ENCODE measurements around the gene DGKB. TPM values are rescaled to one million over a fixed set of nuclear protein-coding genes. Genes with fewer than 3 reads are reported as not detected.
A peak's percentile ranks its signal among the peaks of the same experiment; 100 is the strongest.

DGKB gene
- total RNA-seq, 4 donors from 2014 or later: 0.40 to 3.8 (median 0.82) TPM; not detected in 1

DNA sequence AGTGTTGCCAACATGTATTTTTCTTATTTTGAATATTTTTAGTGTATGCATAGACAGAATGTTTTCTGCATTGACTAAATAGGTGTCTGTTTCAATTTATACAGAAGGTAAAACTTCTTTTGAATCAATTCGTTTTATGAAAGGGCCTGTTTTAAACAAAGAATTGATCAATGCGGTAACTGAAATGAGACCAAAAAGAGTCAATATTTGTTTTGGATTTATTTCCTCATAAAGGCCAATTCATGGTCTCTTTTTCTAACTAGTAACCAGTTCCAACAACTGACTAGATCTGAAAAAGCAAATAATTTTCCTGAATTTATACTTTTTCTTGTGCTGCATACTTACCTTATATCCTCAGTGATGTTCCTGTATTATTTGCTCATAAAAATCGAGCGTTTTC lies 320.5 kb downstream of the DGKB start:
- Histone ChIP-seq H3K27ac (peak overlapping the region in 1 of 4 donors; percentile 24), H3K4me3 (no peak overlapping the region), H3K27me3 (no peaks in the 10 kb centered on the region), H3K36me3 (no peaks in the 10 kb centered on the region), H3K9me3 (peaks cover 3 to 12% of the 10 kb centered on the region in 2 donors), H3K4me1 (peaks cover 0 to 5% (median 0%) of the 10 kb centered on the region in 4 donors)
- WGBS, 2 donors (ENCODE audit: low coverage in 1 of 2): 44 to 46% methylated on average over 4 of the region's 4 CpGs
- DNase-seq: no peak
- in situ Hi-C loops (cut with MboI; ENCODE audit: low pct_ligation_motif_present in 1 of 4, low pct_unique_long_range_greater_than_20kb in 1 of 4, low sequenced_read_pairs in 3 of 4) (no loop called here), intact Hi-C loops (cut with DNase I; ENCODE audit: low total_unique reads) (no loop called here)
- TF ChIP-seq POLR2A (IDR thresholded peaks at IDR 0.05) (no peak), POLR2AphosphoS5 (IDR thresholded peaks at IDR 0.05) (no peak), CTCF (IDR thresholded peaks at IDR 0.05) (no peak), EP300 (IDR thresholded peaks at IDR 0.05; ENCODE audit: low read depth) (no peak)

DNA sequence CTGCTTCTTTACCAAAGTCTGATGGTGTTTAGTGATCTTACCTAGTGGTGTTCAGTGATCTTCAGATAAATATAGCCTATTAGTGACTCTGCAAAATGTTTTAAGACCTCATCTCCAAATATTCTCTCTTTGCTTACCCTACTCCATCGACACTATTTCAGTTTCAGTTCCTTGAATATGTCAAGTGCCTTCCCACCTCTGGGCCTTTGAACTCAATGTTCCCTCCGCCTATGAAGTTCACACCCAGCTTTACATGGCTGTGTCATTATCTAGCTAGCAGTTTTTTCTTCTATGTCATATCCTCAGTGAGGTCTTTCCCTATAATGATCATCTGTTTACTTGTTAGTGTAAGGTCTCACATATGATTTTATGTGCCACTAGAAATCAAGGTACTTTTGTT lies 322.6 kb downstream of the DGKB start:
- H3K27me3 ChIP-seq: no peaks in the 10 kb centered on the region
- in situ Hi-C loops (cut with MboI; ENCODE audit: low pct_ligation_motif_present in 1 of 4, low pct_unique_long_range_greater_than_20kb in 1 of 4, low sequenced_read_pairs in 3 of 4) (no loop called here), intact Hi-C loops (cut with DNase I; ENCODE audit: low total_unique reads) (no loop called here)
- WGBS, 2 donors (ENCODE audit: low coverage in 1 of 2): 35 to 37% methylated on average over 2 of the region's 2 CpGs
- no peaks in the 10 kb centered on the region for H3K36me3 ChIP-seq
- H3K4me1 ChIP-seq: peaks cover 0 to 5% (median 0%) of the 10 kb centered on the region in 4 donors
- no peak for TF ChIP-seq CTCF (IDR thresholded peaks at IDR 0.05)
- no peak for TF ChIP-seq POLR2AphosphoS5 (IDR thresholded peaks at IDR 0.05)
- no peak for TF ChIP-seq POLR2A (IDR thresholded peaks at IDR 0.05)
- TF ChIP-seq EP300 (IDR thresholded peaks at IDR 0.05; ENCODE audit: low read depth): no peak
- H3K9me3 ChIP-seq: peaks cover 0 to 4% of the 10 kb centered on the region in 2 donors
- H3K4me3 ChIP-seq: no peak overlapping the region
- H3K27ac ChIP-seq: peak overlapping the region in 2 of 4 donors; percentile 13 to 45
- DNase-seq: peak; percentile 18

GRCh38 chr7:14576578-14576977 lies 326.0 kb downstream of the DGKB start:
- H3K27me3 ChIP-seq: no peaks in the 10 kb centered on the region
- WGBS, 2 donors (ENCODE audit: low coverage in 1 of 2): 84 to 85% methylated on average over 3 of the region's 3 CpGs
- intact Hi-C loops (cut with DNase I; ENCODE audit: low total_unique reads): no loop called here
- no peak for TF ChIP-seq POLR2AphosphoS5 (IDR thresholded peaks at IDR 0.05)
- no peak for TF ChIP-seq CTCF (IDR thresholded peaks at IDR 0.05)
- no peak for TF ChIP-seq EP300 (IDR thresholded peaks at IDR 0.05; ENCODE audit: low read depth)
- TF ChIP-seq POLR2A (IDR thresholded peaks at IDR 0.05): no peak
- in situ Hi-C loops (cut with MboI; ENCODE audit: low pct_ligation_motif_present in 1 of 4, low pct_unique_long_range_greater_than_20kb in 1 of 4, low sequenced_read_pairs in 3 of 4): no loop called here
- H3K36me3 ChIP-seq: no peaks in the 10 kb centered on the region
- H3K4me1 ChIP-seq: peaks cover 0 to 2% (median 0%) of the 10 kb centered on the region in 4 donors
- H3K27ac ChIP-seq: no peak overlapping the region
- no peaks in the 10 kb centered on the region for H3K9me3 ChIP-seq
- DNase-seq: no peak
- no peak overlapping the region for H3K4me3 ChIP-seq

DNA sequence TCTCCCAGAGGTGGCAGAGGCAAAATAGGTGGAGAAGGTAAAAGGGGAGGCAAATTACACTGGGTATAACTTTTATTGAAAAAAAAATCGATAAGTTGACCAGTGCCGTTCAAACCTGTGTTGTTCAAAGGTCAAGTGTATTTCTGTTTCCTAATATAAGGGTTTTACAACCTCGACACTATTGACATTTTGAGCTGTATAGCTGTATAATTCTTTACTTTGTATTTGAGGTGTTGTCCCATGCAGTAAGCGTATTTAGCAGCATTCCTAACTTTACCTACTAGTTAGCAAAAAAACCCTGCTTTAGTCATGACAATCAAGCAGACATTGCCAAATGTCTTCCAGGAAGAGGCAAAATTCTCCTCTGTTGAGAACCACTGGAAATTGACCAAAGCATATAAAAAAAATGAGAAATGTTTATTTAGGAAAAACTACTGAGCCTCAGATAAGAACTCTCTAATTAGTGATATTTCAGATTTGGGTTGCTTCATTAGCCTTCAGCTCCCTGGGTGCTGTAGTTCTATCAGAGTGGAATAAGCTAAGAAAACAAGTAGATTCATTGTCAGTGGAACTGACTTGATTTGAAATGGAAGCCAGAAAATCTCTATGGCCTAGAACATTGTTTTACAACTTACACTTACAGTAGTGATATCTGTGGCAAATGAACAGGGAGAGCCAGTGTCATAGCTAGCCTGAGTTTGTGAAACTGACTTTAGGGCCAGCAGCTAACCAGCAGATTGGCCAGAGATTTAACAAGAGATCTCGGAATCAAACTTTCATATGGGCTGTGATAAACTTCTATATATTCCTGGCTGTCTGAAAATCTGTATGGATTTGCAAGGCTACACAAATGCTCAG lies 331.6 kb downstream of the DGKB start:
- intact Hi-C loops (cut with DNase I; ENCODE audit: low total_unique reads): no loop called here
- TF ChIP-seq CTCF (IDR thresholded peaks at IDR 0.05) (no peak), EP300 (IDR thresholded peaks at IDR 0.05; ENCODE audit: low read depth) (no peak), POLR2AphosphoS5 (IDR thresholded peaks at IDR 0.05) (no peak), POLR2A (IDR thresholded peaks at IDR 0.05) (no peak)
- WGBS, 2 donors (ENCODE audit: low coverage in 1 of 2): 57 to 61% methylated on average over 5 of the region's 5 CpGs
- Histone ChIP-seq H3K27ac (peak overlapping the region in 3 of 4 donors; percentile 21 to 47 (median 23)), H3K9me3 (no peaks in the 10 kb centered on the region), H3K36me3 (no peaks in the 10 kb centered on the region), H3K4me1 (peaks cover 0 to 10% (median 2%) of the 10 kb centered on the region in 4 donors), H3K4me3 (no peak overlapping the region), H3K27me3 (no peaks in the 10 kb centered on the region)
- DNase-seq: no peak
- in situ Hi-C loops (cut with MboI; ENCODE audit: low pct_ligation_motif_present in 1 of 4, low pct_unique_long_range_greater_than_20kb in 1 of 4, low sequenced_read_pairs in 3 of 4): no loop called here
